HG03135 (cell line): ENCODE results near the gene ATF6B.

Experiments
- ATAC-seq: cut with Tn5 transposase; IDR thresholded peaks from one replicate; pipeline ENCODE4 v1.9.1; 2021; ENCODE audit warnings: mild to moderate bottlenecking, moderate library complexity; ENCODE audit not compliant: unreplicated experiment

ATF6B gene

DNA sequence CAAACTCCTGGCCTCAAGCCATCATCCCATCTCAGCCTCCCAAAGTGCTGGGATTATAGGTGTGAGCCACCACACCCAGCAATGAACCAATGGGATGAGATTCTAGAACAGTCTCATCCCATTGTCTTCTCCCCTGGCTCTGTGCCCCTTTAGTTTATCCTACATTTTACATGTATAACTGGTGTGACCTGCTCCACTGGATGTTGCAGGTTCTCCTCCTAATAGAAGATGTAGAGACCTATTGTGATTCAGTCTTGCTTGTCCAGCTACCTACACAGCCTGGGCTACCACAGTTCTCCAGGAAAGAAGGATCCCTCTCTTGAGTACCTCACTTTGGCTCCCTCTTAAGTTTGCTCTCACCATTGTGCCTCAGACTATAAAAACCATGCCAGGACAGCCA is 4.1 kb upstream of the ATF6B start:
- ATAC-seq: no peak

- no peak for ATAC-seq
Observed at GRCh38 chr6:32131439-32131948, 3.4 kb upstream of the ATF6B start.

DNA sequence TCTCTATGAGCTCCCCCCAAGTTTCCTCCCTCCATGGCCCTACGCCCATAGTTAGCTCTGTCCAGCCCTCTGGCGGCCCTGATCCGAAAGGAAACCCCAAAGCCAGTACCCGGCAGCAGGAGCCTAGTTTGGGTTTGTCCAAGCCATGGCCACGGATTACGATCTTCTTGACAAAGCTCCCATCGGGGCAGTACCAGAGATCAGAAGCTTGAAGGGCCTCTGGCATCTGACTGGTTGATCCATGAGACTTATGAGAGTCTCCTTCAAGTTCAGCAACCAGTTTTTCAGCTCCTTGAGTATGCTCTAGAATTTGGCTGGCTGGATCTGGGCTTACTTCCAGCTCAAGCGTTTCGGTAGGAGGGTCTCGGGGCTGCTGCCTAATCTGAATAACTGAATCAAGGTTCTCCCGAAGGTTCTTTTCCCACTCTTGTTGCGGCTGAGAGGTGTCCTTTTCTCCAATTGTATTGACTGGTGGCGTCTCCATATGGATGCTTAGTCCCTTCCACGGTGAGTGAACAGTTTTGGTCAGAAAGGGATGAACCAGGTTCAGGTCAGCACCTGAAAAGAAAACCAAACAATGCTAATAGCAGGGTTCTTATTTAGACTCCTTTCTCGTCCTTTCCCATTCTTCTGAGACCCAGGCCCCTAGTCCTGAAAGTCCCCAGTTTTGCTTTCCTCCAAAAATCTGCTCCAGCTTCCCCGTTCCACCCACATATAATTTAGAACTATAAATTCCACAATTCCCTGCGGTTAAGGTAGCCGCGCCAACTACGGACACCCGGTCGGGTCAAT is 1.4 kb upstream of the ATF6B start:
- no peak for ATAC-seq

DNA sequence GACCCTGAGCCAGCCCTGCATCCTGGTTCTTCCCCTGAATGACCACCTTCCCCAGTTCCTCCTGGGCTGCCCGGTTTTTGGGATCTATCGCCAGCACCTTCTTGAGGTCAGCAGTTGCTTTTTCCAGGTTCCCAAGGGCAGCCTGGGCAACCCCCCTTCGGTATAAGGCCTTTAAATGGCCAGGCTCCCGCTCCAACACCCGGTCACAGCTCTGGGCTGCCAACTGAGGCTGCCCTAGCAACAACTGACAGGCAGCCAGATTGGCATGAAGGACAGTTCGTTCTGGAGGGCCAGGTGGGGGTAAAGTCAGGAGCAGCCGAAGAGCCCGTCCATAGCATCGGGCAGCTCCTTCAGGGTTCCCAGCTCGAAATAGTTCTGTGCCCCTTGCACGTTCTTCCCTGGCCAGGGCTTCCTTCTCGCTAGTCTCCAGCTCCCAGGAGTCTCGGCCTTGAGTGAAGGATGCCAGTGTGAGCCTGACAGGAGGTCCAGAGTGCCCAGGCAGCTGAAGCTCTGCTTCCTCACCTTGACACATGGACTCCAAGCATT is 778 bp upstream of the ATF6B start:
- ATAC-seq: no peak

- ATAC-seq: no peak
Observed at GRCh38 chr6:32127409-32127716, 683 bp downstream of the ATF6B start.

- ATAC-seq: no peak
Observed at GRCh38 chr6:32126880-32127279, 1.2 kb downstream of the ATF6B start.

DNA sequence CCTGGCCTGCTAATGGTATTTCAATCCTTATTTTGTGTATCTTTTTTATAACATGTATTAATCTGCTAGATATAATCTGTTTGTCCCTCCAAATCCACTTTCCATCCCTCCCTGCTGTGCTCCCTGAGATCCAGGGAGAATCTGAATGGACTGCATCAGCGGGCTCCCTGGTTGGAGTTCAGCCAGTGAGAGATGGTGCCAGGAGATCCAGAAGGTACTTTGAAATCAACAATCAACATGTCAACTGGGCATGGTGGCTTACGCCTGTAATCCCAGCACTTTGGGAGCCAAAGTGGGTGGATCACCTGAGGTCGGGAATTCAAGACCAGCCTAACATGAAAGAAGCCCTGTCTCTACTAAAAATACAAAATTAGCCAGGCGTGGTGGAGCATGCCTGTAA is 4.4 kb downstream of the ATF6B start:
- ATAC-seq: no peak

GRCh38 chr6:32120573-32121059 is 7.4 kb downstream of the ATF6B start:
- no peak for ATAC-seq

- ATAC-seq: no peak
Observed at GRCh38 chr6:32118782-32119628, 9.0 kb downstream of the ATF6B start.

- no peak for ATAC-seq
Observed at GRCh38 chr6:32117461-32117860, 10.6 kb downstream of the ATF6B start.

DNA sequence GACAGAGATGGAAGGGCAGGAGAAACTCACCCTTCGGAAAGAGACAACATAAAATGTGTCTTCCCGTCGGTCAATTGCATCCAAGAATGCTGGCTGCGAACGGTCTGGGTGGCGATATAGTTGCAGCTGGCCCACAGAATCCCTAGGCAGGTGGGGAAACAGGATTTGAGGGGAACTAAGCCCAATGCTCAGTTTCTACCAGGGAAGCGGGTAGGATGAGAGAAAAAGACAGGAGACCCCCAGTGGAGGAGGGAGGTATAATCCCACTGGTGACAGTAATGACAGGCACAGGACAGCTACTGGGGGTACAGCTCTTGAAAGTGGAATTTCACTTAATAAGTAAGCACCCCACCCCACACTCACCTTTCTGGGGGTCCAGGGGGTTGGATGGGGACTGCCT is 11.4 kb downstream of the ATF6B start:
- no peak for ATAC-seq

DNA sequence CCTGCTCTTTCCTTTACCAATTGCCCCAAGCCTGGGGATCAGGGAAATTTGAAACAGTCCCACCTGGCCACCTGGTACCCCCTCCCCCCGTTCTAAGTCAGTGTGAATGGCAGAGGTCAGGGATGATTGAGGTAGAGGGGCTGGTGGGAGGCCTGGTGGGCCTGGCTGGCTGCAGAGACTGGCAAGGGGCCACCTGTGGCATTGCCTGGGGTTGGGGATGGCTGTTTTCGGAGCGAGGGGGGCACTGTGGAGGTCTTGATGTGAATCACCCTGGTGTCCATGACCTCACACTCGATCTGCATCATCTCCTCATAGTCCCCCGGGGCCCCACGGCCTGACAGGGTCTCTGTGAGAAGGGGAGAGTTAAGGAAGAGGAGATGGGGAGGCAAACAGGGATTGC is 12.4 kb downstream of the ATF6B start:
- no peak for ATAC-seq

DNA sequence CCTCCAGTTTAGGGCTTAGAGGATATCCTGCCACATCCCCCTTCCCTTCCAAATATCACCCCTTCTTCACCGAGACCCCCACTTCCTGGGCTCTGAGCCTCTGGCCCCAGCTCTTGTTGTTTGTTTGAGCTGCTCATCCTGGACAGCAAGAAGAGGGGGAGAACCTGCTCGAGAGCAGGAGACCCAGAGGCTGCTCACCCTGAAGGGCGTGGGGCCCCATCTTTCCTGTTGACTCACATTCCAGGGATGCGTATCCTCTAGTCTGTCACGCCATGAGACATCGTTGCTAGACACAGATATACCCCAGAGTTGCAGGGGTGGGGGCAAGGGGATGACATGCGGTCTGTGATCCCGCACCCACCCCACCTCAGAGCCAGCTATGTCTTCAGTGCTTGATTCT is 13.2 kb downstream of the ATF6B start:
- no peak for ATAC-seq

- no peak for ATAC-seq
Observed at GRCh38 chr6:32113386-32114352, 14.4 kb downstream of the ATF6B start.

DNA sequence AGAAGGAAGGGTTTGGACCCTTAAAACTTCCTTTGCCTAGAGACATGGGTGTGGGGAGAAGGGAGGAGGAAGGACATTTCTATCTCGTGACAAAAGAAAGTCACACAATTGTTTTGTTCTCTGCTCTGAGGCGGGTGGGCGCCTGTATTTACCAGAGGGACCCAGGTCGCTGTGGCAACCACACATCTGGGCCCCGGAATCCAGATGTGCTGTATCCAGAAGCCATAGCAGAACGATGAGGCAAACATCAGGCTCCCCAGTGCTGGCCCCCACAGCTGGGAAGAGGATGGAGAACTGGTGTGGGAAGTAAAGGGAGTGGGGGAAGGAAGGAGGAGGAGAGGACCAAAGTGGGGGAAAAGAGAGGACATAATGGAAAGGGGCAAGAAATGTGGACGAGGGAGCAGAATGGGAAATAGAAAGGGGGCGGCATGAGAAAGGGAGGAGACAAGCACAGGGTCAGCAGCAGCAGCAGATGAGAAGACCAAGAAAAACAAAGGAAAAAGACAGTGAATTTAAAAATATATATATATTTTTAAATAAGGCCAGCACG is 15.5 kb downstream of the ATF6B start:
- ATAC-seq: no peak

GRCh38 chr6:32111424-32112066 is 16.5 kb downstream of the ATF6B start:
- no peak for ATAC-seq

DNA sequence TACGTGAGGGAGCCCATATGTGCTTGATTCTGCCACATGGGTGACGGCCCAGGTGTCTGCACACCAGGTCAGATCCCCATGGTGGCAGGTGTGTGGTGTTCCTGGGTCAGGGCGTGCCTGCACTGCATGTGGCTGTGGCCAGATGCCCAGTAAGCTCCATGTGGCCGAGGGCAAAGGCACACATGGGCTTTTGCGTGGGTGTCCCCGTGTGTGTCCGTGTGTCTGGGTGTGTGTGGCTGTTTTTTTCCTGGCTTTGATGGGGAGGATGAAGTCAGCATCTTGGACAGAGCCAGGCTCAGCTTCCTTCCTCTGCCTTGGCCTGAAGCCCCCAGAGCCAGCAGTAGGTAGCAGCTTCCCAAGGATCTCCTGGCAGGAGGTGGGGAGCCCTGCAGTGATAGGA is 17.4 kb downstream of the ATF6B start:
- no peak for ATAC-seq

GRCh38 chr6:32109765-32110160 is 18.3 kb downstream of the ATF6B start:
- no peak for ATAC-seq

- no peak for ATAC-seq
Observed at GRCh38 chr6:32109114-32109764, 18.8 kb downstream of the ATF6B start, which contains the start of gene TNXB. TSS of gene TNXB (minus strand) at chr6:32109338. CDS start at chr6:32098198, 11,140 bp downstream.
